Suprapubic skin (tissue), 4 donors: ENCODE data around the gene OSGIN1. TPM values are rescaled to one million over a fixed set of nuclear protein-coding genes. Genes with fewer than 3 reads are reported as not detected.

Experiments
- DNase-seq, 2 donors: peaks; one replicate each; pipeline ENCODE4 v3.0.0-alpha.2; 2019; ENCODE audit warnings: low spot score in 2 of 2
- H3K27ac ChIP-seq: fragments of 200-600 bp; sonication (generic); one replicate; pipeline ENCODE4 v1.5.1; 2019
- H3K27me3 ChIP-seq: fragments of 200-600 bp; sonication (generic); one replicate; pipeline ENCODE4 v1.5.1; 2019
- H3K36me3 ChIP-seq: fragments of 200-600 bp; sonication (generic); one replicate; pipeline ENCODE4 v1.5.1; 2019
- H3K4me1 ChIP-seq: fragments of 200-600 bp; sonication (generic); one replicate; pipeline ENCODE4 v1.5.1; 2019
- H3K4me3 ChIP-seq: fragments of 200-600 bp; sonication (generic); one replicate; pipeline ENCODE4 v1.5.1; 2019; ENCODE audit warnings: mild to moderate bottlenecking
- H3K9me3 ChIP-seq: fragments of 200-600 bp; sonication (generic); one replicate; pipeline ENCODE4 v1.5.1; 2019
- EP300 ChIP-seq: sonication (generic); formaldehyde crosslinking; IDR thresholded peaks from one replicate; pipeline ENCODE4 v1.6.1; 2017; ENCODE audit warnings: antibody characterized with exemption
- POLR2A ChIP-seq, 2 donors: fragments of 450-650 bp; IDR thresholded peaks; one replicate each; pipeline ENCODE4 v1.6.1; 2017; ENCODE audit warnings: antibody characterized with exemption in 2 of 2, mild to moderate bottlenecking in 2 of 2, moderate library complexity in 2 of 2
- POLR2AphosphoS5 ChIP-seq, 3 donors: sonication (generic); formaldehyde crosslinking; IDR thresholded peaks; one replicate each; pipeline ENCODE4 v1.6.1; 2017; ENCODE audit warnings: antibody characterized with exemption in 3 of 3
- WGBS: methylation state at CpG from one replicate; pipeline ENCODE4 v1.1.5; 2018; 5-methylcytosine and 5-hydroxymethylcytosine counted together
- total RNA-seq, 4 donors: library from RNA; depleted of rRNA; stranded (reverse); fragments of >200 nt; gene quantifications; one replicate each; pipeline ENCODE4 v1.1.0, GENCODE V29; 2016
- TF ChIP-seq, protein P1 (sequence below), 2 donors: fragments of 200-600 bp in 1 of 2; fragments of 450-650 bp in 1 of 2; sonication (generic) in 1 of 2; IDR thresholded peaks; one replicate each; pipeline ENCODE4 v1.5.1; 2016 to 2019; ENCODE audit warnings: antibody characterized with exemption in 2 of 2, mild to moderate bottlenecking in 1 of 2, moderate library complexity in 1 of 2

OSGIN1 gene
- total RNA-seq, 4 donors from 2014 or later: 1.0 to 2.2 (median 1.5) TPM

DNA sequence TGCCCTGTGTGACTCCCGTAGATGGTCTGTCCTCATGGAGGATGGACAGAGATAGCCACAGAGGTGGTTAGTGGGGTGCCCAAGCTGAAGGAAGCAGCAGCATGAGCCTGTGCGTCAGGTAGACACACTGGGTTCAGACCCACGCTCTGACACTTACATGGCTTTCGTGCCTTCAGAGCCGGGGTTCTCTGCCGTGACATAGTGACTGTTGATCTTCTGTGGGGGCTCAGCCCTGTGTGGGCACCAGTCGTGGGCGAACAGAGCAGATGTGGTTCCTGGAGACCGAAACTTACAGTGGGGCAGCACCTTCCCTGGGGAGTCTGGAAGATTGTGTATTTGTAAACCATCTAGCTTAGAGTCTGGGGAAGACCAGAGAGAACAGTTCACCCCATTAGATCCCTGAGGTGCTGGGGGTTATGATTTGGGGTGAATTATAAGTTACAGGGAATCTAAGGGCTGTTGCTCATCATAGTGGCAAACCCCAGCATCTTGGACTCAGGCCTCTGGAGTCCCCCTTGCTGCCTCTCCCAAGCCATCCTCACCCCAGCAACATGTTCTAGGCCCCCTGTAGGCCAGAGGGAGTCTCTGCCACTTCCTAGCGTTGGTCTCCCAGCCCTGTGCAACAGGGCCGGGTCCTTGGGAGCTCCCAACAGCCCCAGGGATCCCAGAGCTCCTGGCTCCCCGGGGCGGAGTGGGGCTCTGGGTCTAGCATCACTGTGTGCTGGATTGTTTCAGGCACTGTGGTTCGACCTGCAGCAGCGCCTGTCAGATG, 43.6 kb downstream of the OSGIN1 start:
- no peaks in the 10 kb centered on the region for H3K4me1 ChIP-seq
- TF ChIP-seq POLR2A (IDR thresholded peaks at IDR 0.05) (no peak), POLR2AphosphoS5 (IDR thresholded peaks at IDR 0.05) (no peak), EP300 (no peak)
- TF ChIP-seq, protein P1, sequence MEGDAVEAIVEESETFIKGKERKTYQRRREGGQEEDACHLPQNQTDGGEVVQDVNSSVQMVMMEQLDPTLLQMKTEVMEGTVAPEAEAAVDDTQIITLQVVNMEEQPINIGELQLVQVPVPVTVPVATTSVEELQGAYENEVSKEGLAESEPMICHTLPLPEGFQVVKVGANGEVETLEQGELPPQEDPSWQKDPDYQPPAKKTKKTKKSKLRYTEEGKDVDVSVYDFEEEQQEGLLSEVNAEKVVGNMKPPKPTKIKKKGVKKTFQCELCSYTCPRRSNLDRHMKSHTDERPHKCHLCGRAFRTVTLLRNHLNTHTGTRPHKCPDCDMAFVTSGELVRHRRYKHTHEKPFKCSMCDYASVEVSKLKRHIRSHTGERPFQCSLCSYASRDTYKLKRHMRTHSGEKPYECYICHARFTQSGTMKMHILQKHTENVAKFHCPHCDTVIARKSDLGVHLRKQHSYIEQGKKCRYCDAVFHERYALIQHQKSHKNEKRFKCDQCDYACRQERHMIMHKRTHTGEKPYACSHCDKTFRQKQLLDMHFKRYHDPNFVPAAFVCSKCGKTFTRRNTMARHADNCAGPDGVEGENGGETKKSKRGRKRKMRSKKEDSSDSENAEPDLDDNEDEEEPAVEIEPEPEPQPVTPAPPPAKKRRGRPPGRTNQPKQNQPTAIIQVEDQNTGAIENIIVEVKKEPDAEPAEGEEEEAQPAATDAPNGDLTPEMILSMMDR (IDR thresholded peaks at IDR 0.05): no peak
- H3K9me3 ChIP-seq: no peaks in the 10 kb centered on the region
- no peak overlapping the region for H3K4me3 ChIP-seq
- H3K27me3 ChIP-seq: peaks cover 30% of the 10 kb centered on the region
- WGBS: 83% methylated on average over 13 of the region's 15 CpGs
- no peak overlapping the region for H3K27ac ChIP-seq
- H3K36me3 ChIP-seq: no peaks in the 10 kb centered on the region
- no peak for DNase-seq

DNA sequence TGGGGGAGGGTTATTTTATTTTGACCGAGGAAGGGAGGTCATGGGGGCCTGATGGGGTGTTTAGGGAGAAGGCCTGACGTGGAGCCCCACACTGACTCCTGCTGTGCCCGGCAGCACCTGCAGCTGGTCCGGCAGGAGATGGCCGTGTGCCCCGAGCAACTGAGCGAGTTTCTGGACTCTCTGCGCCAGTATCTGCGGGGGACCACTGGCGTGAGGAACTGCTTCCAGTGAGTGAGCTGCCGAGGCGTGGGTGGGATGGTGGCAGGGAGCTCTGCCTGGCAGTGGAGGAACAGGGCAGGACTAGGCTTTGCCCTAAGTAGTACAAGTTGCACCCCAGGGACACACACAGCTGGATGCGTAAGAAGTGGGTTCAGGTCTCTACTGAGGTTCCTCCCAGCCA, 45.1 kb downstream of the OSGIN1 start:
- TF ChIP-seq EP300 (no peak), POLR2A (IDR thresholded peaks at IDR 0.05) (no peak), POLR2AphosphoS5 (IDR thresholded peaks at IDR 0.05) (no peak)
- TF ChIP-seq, protein P1 (IDR thresholded peaks at IDR 0.05): no peak
- H3K36me3 ChIP-seq: no peaks in the 10 kb centered on the region
- H3K27me3 ChIP-seq: peaks cover 37% of the 10 kb centered on the region
- no peaks in the 10 kb centered on the region for H3K4me1 ChIP-seq
- DNase-seq: no peak
- no peak overlapping the region for H3K4me3 ChIP-seq
- no peaks in the 10 kb centered on the region for H3K9me3 ChIP-seq
- WGBS: 83% methylated on average over 12 of the region's 13 CpGs
- H3K27ac ChIP-seq: no peak overlapping the region

DNA sequence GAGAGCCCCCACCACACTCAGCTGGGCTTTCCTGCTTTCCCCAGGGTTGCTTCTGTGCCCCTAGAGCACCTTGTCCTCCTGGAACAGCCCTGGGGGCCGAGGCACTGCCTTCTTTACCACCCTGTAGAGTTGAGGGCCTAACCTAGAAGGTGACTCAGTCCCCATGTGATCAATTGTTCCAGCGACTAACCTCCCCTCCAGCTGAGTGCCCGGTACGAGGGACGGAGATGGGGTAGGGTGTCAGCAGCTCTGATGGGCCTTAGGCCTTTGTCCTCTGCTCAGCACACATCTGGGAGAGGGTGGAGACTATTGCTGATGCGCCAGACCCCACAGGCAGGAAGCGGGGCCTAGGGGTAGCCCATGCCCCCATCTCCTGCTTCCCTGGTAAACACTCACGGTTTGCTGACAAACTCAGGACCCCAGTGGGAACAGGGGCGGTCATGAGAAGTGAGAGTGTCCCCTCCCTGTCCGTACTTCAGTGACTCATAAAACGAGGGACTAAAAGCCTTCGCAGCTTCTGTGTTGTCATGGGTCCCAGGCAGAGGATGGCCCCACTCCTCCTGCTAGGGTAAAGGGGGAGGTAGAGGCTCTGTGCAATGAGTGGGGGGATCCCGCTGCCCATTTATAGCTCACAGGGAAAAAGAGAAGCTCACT, 48.1 kb downstream of the OSGIN1 start:
- Histone ChIP-seq H3K36me3 (no peaks in the 10 kb centered on the region), H3K27me3 (peaks cover 34% of the 10 kb centered on the region), H3K27ac (no peak overlapping the region), H3K9me3 (no peaks in the 10 kb centered on the region), H3K4me3 (no peak overlapping the region), H3K4me1 (no peaks in the 10 kb centered on the region)
- TF ChIP-seq POLR2AphosphoS5 (IDR thresholded peaks at IDR 0.05) (no peak), POLR2A (IDR thresholded peaks at IDR 0.05) (no peak), EP300 (no peak)
- TF ChIP-seq, protein P1 (IDR thresholded peaks at IDR 0.05): no peak
- DNase-seq: no peak
- WGBS: 73% methylated on average over 10 of the region's 13 CpGs

DNA sequence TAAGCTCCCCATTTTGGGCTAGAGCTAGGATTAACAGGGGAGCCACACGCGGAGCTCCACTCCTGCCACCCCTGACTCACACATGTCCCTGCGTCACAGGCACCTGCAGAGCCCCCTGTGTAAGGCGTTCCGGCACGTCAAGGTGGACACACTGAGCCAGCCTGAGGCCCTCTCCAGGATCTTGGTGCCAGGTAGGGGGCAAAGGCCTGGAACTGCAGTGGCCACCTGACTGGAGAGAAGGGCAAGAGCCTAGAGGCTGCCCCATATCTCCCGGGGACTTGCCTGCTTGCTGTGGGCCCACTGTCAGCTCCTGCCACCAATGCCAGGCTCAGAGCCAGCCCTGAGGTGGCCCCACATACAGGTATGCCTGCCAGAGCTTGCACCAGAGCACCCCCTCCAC, 48.7 kb downstream of the OSGIN1 start:
- TF ChIP-seq POLR2AphosphoS5 (IDR thresholded peaks at IDR 0.05): no peak
- no peak for TF ChIP-seq EP300
- no peak for TF ChIP-seq POLR2A (IDR thresholded peaks at IDR 0.05)
- TF ChIP-seq, protein P1 (IDR thresholded peaks at IDR 0.05): no peak
- Histone ChIP-seq H3K9me3 (no peaks in the 10 kb centered on the region), H3K36me3 (no peaks in the 10 kb centered on the region), H3K27me3 (peaks cover 31% of the 10 kb centered on the region), H3K4me1 (no peaks in the 10 kb centered on the region), H3K4me3 (no peak overlapping the region), H3K27ac (no peak overlapping the region)
- 92% methylated on average over 5 of the region's 7 CpGs for WGBS
- no peak for DNase-seq

DNA sequence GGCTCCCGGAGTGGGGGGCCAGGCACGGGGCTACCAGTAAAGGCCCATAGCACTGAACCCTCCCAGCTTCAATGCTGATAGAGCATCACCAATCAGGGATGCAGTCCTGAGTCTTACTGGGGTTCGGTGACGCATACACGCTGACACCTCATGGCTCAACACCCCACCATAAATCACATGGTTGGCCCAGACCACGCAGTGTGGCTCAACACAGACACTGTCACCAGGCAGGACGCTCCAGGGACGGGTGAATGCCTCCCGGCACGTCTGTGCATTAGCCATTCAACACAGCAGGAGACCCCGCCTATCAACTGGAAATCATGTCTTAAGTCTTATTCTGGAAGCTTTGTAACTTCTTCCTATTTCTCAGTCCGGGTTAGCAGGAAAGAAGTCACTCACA, 50.0 kb downstream of the OSGIN1 start:
- Histone ChIP-seq H3K4me1 (no peaks in the 10 kb centered on the region), H3K9me3 (no peaks in the 10 kb centered on the region), H3K36me3 (no peaks in the 10 kb centered on the region), H3K4me3 (no peak overlapping the region), H3K27ac (no peak overlapping the region), H3K27me3 (peaks cover 23% of the 10 kb centered on the region)
- 62% methylated on average over 11 of the region's 12 CpGs for WGBS
- TF ChIP-seq EP300 (no peak), POLR2A (IDR thresholded peaks at IDR 0.05) (no peak), POLR2AphosphoS5 (IDR thresholded peaks at IDR 0.05) (no peak)
- TF ChIP-seq, protein P1 (IDR thresholded peaks at IDR 0.05): no peak
- no peak for DNase-seq
